Medulla oblongata (tissue), 1 donor: Measurements from ENCODE around the gene CERCAM.
A peak's percentile ranks its signal among the peaks of the same experiment; 100 is the strongest.

Source experiments
- DNase-seq: peaks from one replicate; pipeline ENCODE4 v3.0.0-alpha.2; 2015; ENCODE audit errors: extremely low spot score

The CERCAM gene

GRCh38 chr9:128455849-128456612 lies 35.4 kb downstream of the CERCAM start, which contains the start of gene ODF2:
Gene ODF2, plus strand, starts transcription at chr9:128456006. Its CDS starts 86 bp downstream, at chr9:128456092.
- peak; percentile 98 for DNase-seq

- peak; percentile 76 for DNase-seq
Observed at GRCh38 chr9:128456613-128457061, 36.0 kb downstream of the CERCAM start.

GRCh38 chr9:128457207-128457606 lies 36.5 kb downstream of the CERCAM start:
- DNase-seq, result no peak

GRCh38 chr9:128459011-128459410 lies 38.4 kb downstream of the CERCAM start:
- DNase-seq, result no peak

GRCh38 chr9:128469070-128469469 lies 48.4 kb downstream of the CERCAM start:
- DNase-seq, result no peak

- DNase-seq, result peak; percentile 45
Observed at GRCh38 chr9:128470560-128470959, 49.9 kb downstream of the CERCAM start.

- no peak for DNase-seq
Observed at GRCh38 chr9:128473104-128473503, 52.4 kb downstream of the CERCAM start.

- no peak for DNase-seq
Observed at GRCh38 chr9:128475867-128476266, 55.2 kb downstream of the CERCAM start.

GRCh38 chr9:128479262-128479661 lies 58.6 kb downstream of the CERCAM start:
- no peak for DNase-seq

- DNase-seq, result no peak
Observed at GRCh38 chr9:128481561-128481960, 60.9 kb downstream of the CERCAM start.

GRCh38 chr9:128482186-128482585 lies 61.5 kb downstream of the CERCAM start:
- DNase-seq, result no peak

GRCh38 chr9:128484686-128485413 lies 64.2 kb downstream of the CERCAM start:
- no peak for DNase-seq

GRCh38 chr9:128485414-128485855 lies 64.8 kb downstream of the CERCAM start:
- DNase-seq, result no peak

GRCh38 chr9:128486201-128486600 lies 65.5 kb downstream of the CERCAM start:
- no peak for DNase-seq
